Right atrium auricular region (tissue), 2 donors: ENCODE measurements around the gene FANCC. TPM values are rescaled to one million over a fixed set of nuclear protein-coding genes. Genes with fewer than 3 reads are reported as not detected.
A peak's percentile ranks its signal among the peaks of the same experiment; 100 is the strongest.

Experiments used
- DNase-seq: peaks from one replicate; pipeline ENCODE4 v3.0.0-alpha.2; 2019; ENCODE audit warnings: low spot score
- H3K27ac ChIP-seq, 2 donors: fragments of 200-600 bp; sonication (generic); 1 replicate in 1 of 2; 2 replicates in 1 of 2; pipeline ENCODE4 v1.5.1; 2016 to 2019
- H3K27me3 ChIP-seq, 2 donors: fragments of 200-600 bp; sonication (generic); one replicate each; pipeline versions ENCODE4 v1.5.1 to v1.6.0; 2017 to 2019
- H3K36me3 ChIP-seq: fragments of 200-600 bp; sonication (generic); one replicate; pipeline ENCODE4 v1.5.1; 2016
- H3K4me1 ChIP-seq, 2 donors: fragments of 200-600 bp; sonication (generic); one replicate each; pipeline versions ENCODE4 v1.5.1 to v1.6.0; 2017 to 2019
- H3K4me3 ChIP-seq, 2 donors: fragments of 200-600 bp; sonication (generic); 1 replicate in 1 of 2; 2 replicates in 1 of 2; pipeline ENCODE4 v1.5.1; 2017 to 2019; ENCODE audit warnings: mild to moderate bottlenecking in 1 of 2, moderate library complexity in 1 of 2
- H3K9me3 ChIP-seq, 2 donors: fragments of 200-600 bp; sonication (generic); one replicate each; pipeline ENCODE4 v1.5.1; 2019
- CTCF ChIP-seq, 2 donors: fragments of 200-600 bp; sonication (generic); IDR thresholded peaks; one replicate each; pipeline ENCODE4 v1.5.1; 2019; ENCODE audit warnings: antibody characterized with exemption in 2 of 2
- microRNA counts, 2 donors: library from miRNA; unstranded; fragments of <30 nt; microRNA quantifications; one replicate each; lab custom pipeline; 2016 to 2017
- microRNA-seq, 2 donors: library from miRNA; unstranded; fragments of <30 nt; microRNA quantifications; one replicate each; pipeline ENCODE4, GENCODE V29; 2016 to 2017; ENCODE audit warnings: borderline number of aligned reads in 2 of 2, borderline replicate concordance in 1 of 2
- total RNA-seq, 2 donors: library from RNA; depleted of rRNA; stranded (reverse); fragments of >200 nt; gene quantifications; one replicate each; pipeline ENCODE4 v1.1.0, GENCODE V29; 2016

The FANCC gene
- total RNA-seq, 2 donors from 2014 or later = 1.8 to 6.2 TPM

- H3K36me3 ChIP-seq = no peaks in the 10 kb centered on the region
- DNase-seq = no peak
- no peak for TF ChIP-seq CTCF (IDR thresholded peaks at IDR 0.05)
- peak overlapping the region; percentile 13 to 90 for H3K27ac ChIP-seq
- H3K4me1 ChIP-seq = peaks cover 0 to 64% of the 10 kb centered on the region in 2 donors
- H3K9me3 ChIP-seq = no peaks in the 10 kb centered on the region
- peak overlapping the region in 1 of 2 donors; percentile 55 for H3K4me3 ChIP-seq
- H3K27me3 ChIP-seq = no peaks in the 10 kb centered on the region
These were observed 267.7 kb downstream of the FANCC start for GRCh38 chr9:95049761-95050160.

MicroRNAs within 50 kb of the gene (microRNA counts, 767-probe panel; counts per million panel counts)
- microRNA hsa-miR-23b-3p (lab: Ali Mortazavi, UCI) = 4,913 to 11,273 counts per million in 2 donors
- 4,975 to 11,130 counts per million in 2 donors for microRNA hsa-miR-27b-3p (lab: Ali Mortazavi, UCI)

Small RNAs within 50 kb of the gene (microRNA-seq; reads per million reads assigned to microRNA genes)
- gene MIR23B (113,045 to 171,498 reads per million in 2 donors), gene MIR24-1 (0 reads per million in 2 donors), gene MIR27B (14,249 to 15,265 reads per million in 2 donors), gene MIR3074 (0 reads per million in 2 donors), gene MIR6081 (0 reads per million in 2 donors)

Other genes with a start within 250 kb of the FANCC start
- gene PTCH1, start 199.3 kb upstream of the FANCC start, total RNA-seq = 1 to 10 TPM; 5.4 to 6.3 TPM